Measurements from ENCODE around the gene PHF5A.

GRCh38 chr22:41431656-41432055, 36.8 kb downstream of the PHF5A start:
- TF ChIP-seq CTCF (IDR thresholded peaks at IDR 0.05) (no peak), EZH2 (IDR thresholded peaks at IDR 0.05) (no peak)

Measured in neural progenitor cell (in vitro differentiated cells).